GM12891 (cell line): ENCODE results near the gene ZBTB33.

Experiments
- PAX5 ChIP-seq: IDR thresholded peaks from 2 replicates; pipeline ENCODE4 v1.6.1; 2011; ENCODE audit warnings: low read length, moderate library complexity, mild to moderate bottlenecking; ENCODE audit not compliant: insufficient read depth, severe bottlenecking
- POLR2A ChIP-seq: IDR thresholded peaks from 2 replicates; pipeline ENCODE4 v1.6.1; 2011; ENCODE audit warnings: low read depth, low read length, control low read depth
- POLR2AphosphoS5 ChIP-seq: IDR thresholded peaks from 2 replicates; pipeline ENCODE4 v1.6.1; 2011; ENCODE audit warnings: low read depth, low read length, control low read depth
- POU2F2 ChIP-seq: IDR thresholded peaks from 2 replicates; pipeline ENCODE4 v1.6.1; 2011; ENCODE audit warnings: low read depth, mild to moderate bottlenecking, control low read depth, low read length, moderate library complexity
- SPI1 ChIP-seq: IDR thresholded peaks from 2 replicates; pipeline ENCODE4 v1.6.1; 2011; ENCODE audit warnings: low read depth, low read length, control low read depth
- TAF1 ChIP-seq: IDR thresholded peaks from 2 replicates; pipeline ENCODE4 v1.6.1; 2011; ENCODE audit warnings: low read depth, low read length, control low read depth

- no peak for TF ChIP-seq POLR2AphosphoS5
- no peak for TF ChIP-seq TAF1
- no peak for TF ChIP-seq POLR2A
- TF ChIP-seq POU2F2 = no peak
- TF ChIP-seq SPI1 = no peak
- no peak for TF ChIP-seq PAX5
Measured at GRCh38 chrX:120238933-120239332, 11.7 kb upstream of the ZBTB33 start.
